Measurements from ENCODE around the gene TRIM65. TPM values are rescaled to one million over a fixed set of nuclear protein-coding genes. Genes with fewer than 3 reads are reported as not detected.

Gene TRIM65
- total and polyA plus RNA-seq, 2 experiments from 2014 or later, result 12.5 to 16.8 TPM

GRCh38 chr17:75927286-75927922, 30.7 kb upstream of the TRIM65 start:
- Histone ChIP-seq H3K27me3 (no peaks in the 10 kb centered on the region), H3K27ac (no peak overlapping the region), H2AFZ (no peak overlapping the region), H3K4me2 (no peak overlapping the region), H3K4me1 (ENCODE audit: insufficient read depth) (no peaks in the 10 kb centered on the region), H3K4me3 (no peak overlapping the region), H3K9me2 (replicated peaks; ENCODE audit: insufficient read depth) (no peaks in the 10 kb centered on the region), H3K79me2 (no peaks in the 10 kb centered on the region), H3K9me3 (ENCODE audit: low read depth) (no peaks in the 10 kb centered on the region), H4K20me1 (ENCODE audit: insufficient read depth, poor library complexity, severe bottlenecking) (no peaks in the 10 kb centered on the region), H3K36me3 (replicated peaks; ENCODE audit: insufficient read depth, low read depth) (no peaks in the 10 kb centered on the region)
- 90% methylated on average over 6 of the region's 6 CpGs for WGBS (ENCODE audit: low lambda C conversion rate, missing lambda C conversion rate)
- TF ChIP-seq EZH2 (IDR thresholded peaks at IDR 0.05; ENCODE audit: borderline replicate concordance), result no peak
- TF ChIP-seq CTCF (IDR thresholded peaks at IDR 0.05; ENCODE audit: poor library complexity), result peak; percentile 19
- TF ChIP-seq EZH2phosphoT487 (IDR thresholded peaks at IDR 0.05; ENCODE audit: low read depth, severe bottlenecking, unreplicated experiment), result no peak
- DNase-seq (ENCODE audit: low spot score), result no peak

- TF ChIP-seq EZH2 (IDR thresholded peaks at IDR 0.05; ENCODE audit: borderline replicate concordance) (no peak), EZH2phosphoT487 (IDR thresholded peaks at IDR 0.05; ENCODE audit: low read depth, severe bottlenecking, unreplicated experiment) (no peak), CTCF (IDR thresholded peaks at IDR 0.05; ENCODE audit: poor library complexity) (no peak)
- Histone ChIP-seq H3K79me2 (no peaks in the 10 kb centered on the region), H3K4me1 (ENCODE audit: insufficient read depth) (no peaks in the 10 kb centered on the region), H3K9me3 (ENCODE audit: low read depth) (no peaks in the 10 kb centered on the region), H3K27ac (no peak overlapping the region), H3K4me3 (no peak overlapping the region), H3K36me3 (replicated peaks; ENCODE audit: insufficient read depth, low read depth) (no peaks in the 10 kb centered on the region), H3K9me2 (replicated peaks; ENCODE audit: insufficient read depth) (no peaks in the 10 kb centered on the region), H3K27me3 (no peaks in the 10 kb centered on the region), H3K4me2 (no peak overlapping the region), H2AFZ (no peak overlapping the region), H4K20me1 (ENCODE audit: insufficient read depth, poor library complexity, severe bottlenecking) (no peaks in the 10 kb centered on the region)
- DNase-seq (ENCODE audit: low spot score), result no peak
- 90% methylated on average over 4 of the region's 4 CpGs for WGBS (ENCODE audit: low lambda C conversion rate, missing lambda C conversion rate)
These were observed 29.7 kb upstream of the TRIM65 start for GRCh38 chr17:75926456-75926855.

GRCh38 chr17:75925912-75926311, 29.2 kb upstream of the TRIM65 start:
- H3K9me3 ChIP-seq (ENCODE audit: low read depth), result no peaks in the 10 kb centered on the region
- H3K27ac ChIP-seq, result no peak overlapping the region
- TF ChIP-seq CTCF (IDR thresholded peaks at IDR 0.05; ENCODE audit: poor library complexity), result no peak
- no peak for TF ChIP-seq EZH2phosphoT487 (IDR thresholded peaks at IDR 0.05; ENCODE audit: low read depth, severe bottlenecking, unreplicated experiment)
- no peak for TF ChIP-seq EZH2 (IDR thresholded peaks at IDR 0.05; ENCODE audit: borderline replicate concordance)
- H3K4me2 ChIP-seq, result no peak overlapping the region
- H4K20me1 ChIP-seq (ENCODE audit: insufficient read depth, poor library complexity, severe bottlenecking), result no peaks in the 10 kb centered on the region
- no peaks in the 10 kb centered on the region for H3K9me2 ChIP-seq (replicated peaks; ENCODE audit: insufficient read depth)
- WGBS (ENCODE audit: low lambda C conversion rate, missing lambda C conversion rate), result 95% methylated on average over 15 of the region's 15 CpGs
- H3K36me3 ChIP-seq (replicated peaks; ENCODE audit: insufficient read depth, low read depth), result no peaks in the 10 kb centered on the region
- H3K79me2 ChIP-seq, result no peaks in the 10 kb centered on the region
- H3K4me1 ChIP-seq (ENCODE audit: insufficient read depth), result no peaks in the 10 kb centered on the region
- DNase-seq (ENCODE audit: low spot score), result no peak
- H3K27me3 ChIP-seq, result no peaks in the 10 kb centered on the region
- H2AFZ ChIP-seq, result no peak overlapping the region
- no peak overlapping the region for H3K4me3 ChIP-seq

All from hepatocyte (in vitro differentiated cells).